Endothelial cell of umbilical vein (primary cell): Measurements from ENCODE around the gene MOB1A. TPM values are rescaled to one million over a fixed set of nuclear protein-coding genes. Genes with fewer than 3 reads are reported as not detected.

Experiments used
- BruUV-seq: library from RNA; stranded (reverse); fragments of 400-500 nt; replicated peaks from 2 replicates; lab custom pipeline; 2021; lab: Mats Ljungman, UMichigan
- CTCF ChIA-PET: fragments of 300-600, 350-600 bp; sonication (Branson Sonifier 250); formaldehyde crosslinking; loops from one replicate; lab custom pipeline; 2021; ENCODE audit warnings: antibody characterized with exemption, inconsistent platforms; lab: Charles Lee
- POLR2A ChIA-PET: fragments of 300-600, 350-600 bp; sonication (Branson Sonifier 250); formaldehyde crosslinking; loops from one replicate; lab custom pipeline; 2021; ENCODE audit warnings: antibody characterized with exemption, inconsistent platforms; lab: Charles Lee
- DNase-seq: peaks from one replicate; pipeline ENCODE4 v3.0.0-alpha.2; 2011; ENCODE audit warnings: low read depth, low spot score
- FAIRE-seq: peaks from 2 replicates; lab custom pipeline; 2011; peaks lifted over from hg19 to GRCh38; lab: Jason Lieb, UNC
- H2AFZ ChIP-seq: 2 replicates; pipeline ENCODE4 v1.6.0; 2012; ENCODE audit warnings: low read depth, low read length, control low read depth, inconsistent platforms
- H3K27ac ChIP-seq: 2 replicates; pipeline ENCODE4 v1.5.1; 2011; ENCODE audit warnings: low read depth, mild to moderate bottlenecking, control low read depth, low read length, moderate library complexity; ENCODE audit not compliant: insufficient read depth
- H3K27me3 ChIP-seq, 2 experiments: 2 replicates each; pipeline versions ENCODE4 v1.6.0 to v1.6.1; 2011; ENCODE audit warnings: low read length in 2 of 2, mixed read lengths in 1 of 2; ENCODE audit not compliant: control insufficient read depth in 2 of 2, insufficient read depth in 2 of 2
- H3K36me3 ChIP-seq, 2 experiments: 2 replicates in 1 of 2; 3 replicates in 1 of 2; pipeline ENCODE4 v1.5.1; 2011; ENCODE audit warnings: low read length in 2 of 2, mild to moderate bottlenecking in 1 of 2, moderate library complexity in 1 of 2; ENCODE audit not compliant: control insufficient read depth in 2 of 2, insufficient read depth in 2 of 2; ENCODE audit errors: extremely low read depth in 1 of 2
- H3K4me1 ChIP-seq: 3 replicates; pipeline ENCODE4 v1.5.1; 2011; ENCODE audit warnings: mild to moderate bottlenecking, low read length; ENCODE audit not compliant: control insufficient read depth, insufficient read depth; ENCODE audit errors: extremely low read depth
- H3K4me2 ChIP-seq: 2 replicates; pipeline ENCODE4 v1.6.1; 2011; ENCODE audit warnings: low read length, control low read depth, mixed read lengths; ENCODE audit not compliant: insufficient read depth
- H3K4me3 ChIP-seq, 3 experiments: fragments of 200-600 bp in 1 of 3; sonication (generic), shearing (Covaris generic) in 1 of 3; replicated peaks in 1 of 3; 2 replicates each; pipeline ENCODE4 v1.5.1; 2011 to 2016; ENCODE audit warnings: control low read depth in 3 of 3, low read length in 3 of 3, mild to moderate bottlenecking in 2 of 3, inconsistent platforms in 1 of 3, low read depth in 1 of 3, moderate library complexity in 1 of 3; ENCODE audit not compliant: insufficient read depth in 1 of 3
- H3K79me2 ChIP-seq: 2 replicates; pipeline ENCODE4 v1.6.0; 2012; ENCODE audit warnings: low read length, inconsistent platforms; ENCODE audit not compliant: control insufficient read depth, insufficient read depth
- H3K9ac ChIP-seq: replicated peaks from 2 replicates; pipeline ENCODE3; 2011; ENCODE audit warnings: low read length, control low read depth; ENCODE audit not compliant: insufficient read depth; ENCODE audit errors: extremely low read depth
- H3K9me1 ChIP-seq: replicated peaks from 3 replicates; pipeline ENCODE4 v1.6.0; 2011; ENCODE audit warnings: mild to moderate bottlenecking, low read length; ENCODE audit not compliant: control insufficient read depth, insufficient read depth; ENCODE audit errors: extremely low read depth
- H3K9me3 ChIP-seq: replicated peaks from 2 replicates; pipeline ENCODE4 v1.5.1; 2012; ENCODE audit warnings: low read length, inconsistent platforms; ENCODE audit not compliant: control insufficient read depth, insufficient read depth
- H4K20me1 ChIP-seq: replicated peaks from 2 replicates; pipeline ENCODE3; 2011; ENCODE audit warnings: mild to moderate bottlenecking, low read length; ENCODE audit not compliant: control insufficient read depth, insufficient read depth; ENCODE audit errors: extremely low read depth
- EZH2 ChIP-seq: IDR thresholded peaks from 2 replicates; pipeline ENCODE4 v1.6.1; 2012; ENCODE audit warnings: borderline replicate concordance, low read depth, mild to moderate bottlenecking, moderate library complexity, low read length, inconsistent platforms; ENCODE audit not compliant: severe bottlenecking
- FOS ChIP-seq: IDR thresholded peaks from 2 replicates; pipeline ENCODE4 v1.6.1; 2011; ENCODE audit warnings: mild to moderate bottlenecking, low read length, moderate library complexity, borderline replicate concordance; ENCODE audit not compliant: insufficient read depth
- GATA2 ChIP-seq: IDR thresholded peaks from 2 replicates; pipeline ENCODE4 v1.7.0; 2011; ENCODE audit warnings: low read depth, mild to moderate bottlenecking, moderate library complexity, mixed read lengths, low read length; ENCODE audit not compliant: insufficient read length, insufficient read depth
- JUN ChIP-seq: IDR thresholded peaks from 2 replicates; pipeline ENCODE4 v1.6.1; 2011; ENCODE audit warnings: borderline replicate concordance, low read depth; ENCODE audit not compliant: insufficient read length, insufficient read depth
- POLR2AphosphoS5 ChIP-seq: IDR thresholded peaks from 2 replicates; pipeline ENCODE4 v1.6.1; 2012; ENCODE audit warnings: low read depth, mild to moderate bottlenecking, control low read depth, low read length, moderate library complexity; ENCODE audit not compliant: insufficient read depth
- dilution Hi-C: fragments of 300-500 bp; cut with MboI; formaldehyde crosslinking; loops from one replicate; pipeline ENCODE4 v1.15.0; 2019; ENCODE audit warnings: low sequenced_read_pairs; ENCODE audit not compliant: extremely low pct_ligation_motif_present
- intact Hi-C: fragments of 100-400 bp; cut with micrococcal nuclease; formaldehyde crosslinking; loops from one replicate; pipeline ENCODE4 v1.10.0; 2022
- polyA plus RNA-seq, 4 experiments: library from polyadenylated mRNA; depleted of rRNA in 3 of 4; stranded (reverse) in 3 of 4; unstranded in 1 of 4; fragments of >200 nt; gene quantifications; 2 replicates each; pipeline versions ENCODE4 v1.2.1 to v1.2.3, GENCODE V29; 2011 to 2012; ENCODE audit warnings: missing spikeins in 1 of 4
- total RNA-seq: library from RNA; stranded (reverse); gene quantifications from 2 replicates; pipeline ENCODE4 v1.2.3, GENCODE V29; 2021
- TF ChIP-seq, protein P1 (sequence below): IDR thresholded peaks from 2 replicates; pipeline ENCODE4 v1.6.1; 2011; ENCODE audit not compliant: insufficient read depth, insufficient read length
- TF ChIP-seq, protein P2 (sequence below), 2 donors: IDR thresholded peaks; 1 replicate in 1 of 2; 2 replicates in 1 of 2; pipeline ENCODE4 v1.5.1; 2011; ENCODE audit warnings: low read length in 2 of 2, mild to moderate bottlenecking in 2 of 2, moderate library complexity in 2 of 2, control low read depth in 1 of 2, inconsistent platforms in 1 of 2, low read depth in 1 of 2; ENCODE audit not compliant: insufficient read depth in 1 of 2; ENCODE audit errors: extremely low read depth in 1 of 2

MOB1A gene
- total and polyA plus RNA-seq, 2 donors (not counting 3 experiments of a cell fraction or from before 2014, with no cell fraction given) = 25.3 to 112 TPM

DNA sequence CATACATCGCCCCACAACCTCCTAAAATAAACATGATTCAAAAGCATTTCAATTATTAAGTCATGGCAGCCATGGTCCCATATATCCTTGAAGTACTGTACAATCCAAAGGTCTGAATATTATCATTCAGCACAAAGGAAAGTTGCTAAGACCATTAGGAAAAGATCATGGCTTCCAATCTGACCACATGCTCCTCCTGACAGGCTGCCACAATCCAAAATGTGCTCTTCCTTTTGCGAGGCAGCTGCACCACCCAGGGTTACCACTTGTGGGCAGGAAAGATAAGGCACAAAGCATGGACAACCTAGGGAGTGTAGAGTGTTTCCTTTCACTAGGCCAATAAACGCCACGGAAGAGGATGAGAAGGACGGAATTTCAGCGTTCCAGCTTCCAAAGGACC, 36.3 kb downstream of the MOB1A start:
- FAIRE-seq (no peak), DNase-seq (no peak)
- Histone ChIP-seq H3K36me3 (no peaks in the 10 kb centered on the region), H3K9ac (no peak overlapping the region), H3K4me3 (no peak overlapping the region), H3K4me2 (no peak overlapping the region), H3K27me3 (no peaks in the 10 kb centered on the region), H3K9me1 (no peaks in the 10 kb centered on the region), H3K9me3 (no peaks in the 10 kb centered on the region), H4K20me1 (no peaks in the 10 kb centered on the region), H3K79me2 (peaks cover 8% of the 10 kb centered on the region), H3K4me1 (peaks cover 3% of the 10 kb centered on the region), H3K27ac (no peak overlapping the region), H2AFZ (no peak overlapping the region)
- ChIA-PET POLR2A (no interaction called here), CTCF (interaction anchor here (1.3 kb wide), 1 partner anchor 9 kb away, joined by 6 read pairs; no protein-coding TSS in a partner anchor)
- no TSS peak for BruUV-seq
- intact Hi-C loops = loop anchor here (10.0 kb wide), 1 partner anchor 158 kb away; the partner anchor contains the start of gene TET3
- TF ChIP-seq EZH2 (no peak), POLR2AphosphoS5 (no peak)
- dilution Hi-C loops = no loop called here

DNA sequence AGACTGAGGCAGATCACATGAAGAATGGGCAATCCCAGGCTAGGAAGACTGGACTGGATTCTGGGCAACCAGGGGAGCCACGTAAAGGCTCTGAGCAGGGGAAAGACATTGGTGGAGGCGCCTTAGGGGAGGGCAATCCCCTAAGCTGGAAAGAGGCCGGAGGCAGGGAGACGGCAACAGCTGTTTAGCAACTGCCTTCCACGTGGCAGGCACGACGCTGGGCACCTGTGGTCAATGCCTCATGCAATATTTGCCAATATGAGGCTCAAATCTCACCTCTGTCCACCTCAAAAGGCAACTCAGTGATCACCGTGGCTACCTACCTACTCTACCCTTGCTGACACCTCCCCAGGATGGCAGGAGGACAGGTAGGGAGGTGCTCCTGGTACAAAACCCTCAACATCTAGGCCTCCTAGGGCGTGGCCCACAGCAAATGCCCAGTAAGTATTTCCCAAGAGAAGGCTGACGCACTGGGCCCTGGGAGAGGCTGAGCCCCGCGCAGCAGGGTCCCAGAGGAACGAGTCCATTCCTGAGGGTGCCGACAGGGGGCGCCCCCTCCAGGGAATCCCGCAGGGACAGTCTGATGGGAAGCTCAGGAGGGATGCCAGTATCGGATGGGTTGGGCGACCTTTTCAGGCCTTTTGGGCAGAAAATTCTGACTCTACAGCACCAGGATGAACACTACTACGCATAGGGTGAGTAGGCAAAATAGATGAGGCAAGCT, 39.9 kb downstream of the MOB1A start:
- BruUV-seq = no TSS peak
- FAIRE-seq (no peak), DNase-seq (no peak)
- Histone ChIP-seq H2AFZ (no peak overlapping the region), H3K27me3 (no peaks in the 10 kb centered on the region), H3K79me2 (no peaks in the 10 kb centered on the region), H3K9me1 (no peaks in the 10 kb centered on the region), H4K20me1 (no peaks in the 10 kb centered on the region), H3K9ac (no peak overlapping the region), H3K27ac (no peak overlapping the region), H3K4me1 (no peaks in the 10 kb centered on the region), H3K9me3 (no peaks in the 10 kb centered on the region), H3K4me3 (no peak overlapping the region), H3K4me2 (no peak overlapping the region), H3K36me3 (peaks cover 0 to 3% of the 10 kb centered on the region in 2 experiments)
- POLR2A ChIA-PET = no interaction called here
- TF ChIP-seq JUN (no peak), POLR2AphosphoS5 (no peak), FOS (no peak), GATA2 (no peak), EZH2 (no peak)
- TF ChIP-seq, protein P1, sequence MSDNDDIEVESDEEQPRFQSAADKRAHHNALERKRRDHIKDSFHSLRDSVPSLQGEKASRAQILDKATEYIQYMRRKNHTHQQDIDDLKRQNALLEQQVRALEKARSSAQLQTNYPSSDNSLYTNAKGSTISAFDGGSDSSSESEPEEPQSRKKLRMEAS = no peak
- TF ChIP-seq, protein P2, sequence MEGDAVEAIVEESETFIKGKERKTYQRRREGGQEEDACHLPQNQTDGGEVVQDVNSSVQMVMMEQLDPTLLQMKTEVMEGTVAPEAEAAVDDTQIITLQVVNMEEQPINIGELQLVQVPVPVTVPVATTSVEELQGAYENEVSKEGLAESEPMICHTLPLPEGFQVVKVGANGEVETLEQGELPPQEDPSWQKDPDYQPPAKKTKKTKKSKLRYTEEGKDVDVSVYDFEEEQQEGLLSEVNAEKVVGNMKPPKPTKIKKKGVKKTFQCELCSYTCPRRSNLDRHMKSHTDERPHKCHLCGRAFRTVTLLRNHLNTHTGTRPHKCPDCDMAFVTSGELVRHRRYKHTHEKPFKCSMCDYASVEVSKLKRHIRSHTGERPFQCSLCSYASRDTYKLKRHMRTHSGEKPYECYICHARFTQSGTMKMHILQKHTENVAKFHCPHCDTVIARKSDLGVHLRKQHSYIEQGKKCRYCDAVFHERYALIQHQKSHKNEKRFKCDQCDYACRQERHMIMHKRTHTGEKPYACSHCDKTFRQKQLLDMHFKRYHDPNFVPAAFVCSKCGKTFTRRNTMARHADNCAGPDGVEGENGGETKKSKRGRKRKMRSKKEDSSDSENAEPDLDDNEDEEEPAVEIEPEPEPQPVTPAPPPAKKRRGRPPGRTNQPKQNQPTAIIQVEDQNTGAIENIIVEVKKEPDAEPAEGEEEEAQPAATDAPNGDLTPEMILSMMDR (IDR thresholded peaks at IDR 0.05; ENCODE audit: extremely low read depth in 1 of 2, insufficient read depth in 1 of 2, low read depth in 1 of 2, low read length in 2 of 2) = peak in 1 of 2 donors; percentile 11
- intact Hi-C loops = loop anchor here (5.0 kb wide), 1 partner anchor 906 kb away; the partner anchor contains the start of genes CCT7 and PRADC1
- dilution Hi-C loops = no loop called here
- CTCF ChIA-PET = interaction anchor here (0.7 to 1.9 kb wide), 5 partner anchors 10 to 312 kb away, joined by 3 to 6 read pairs (median 3); partner anchors contain the start of gene STAMBP
